Neural cell (in vitro differentiated cells): ENCODE results near the gene CACNA1F.

Experiments
- CTCF ChIP-seq: fragments of 450-650 bp; IDR thresholded peaks from 2 replicates; pipeline ENCODE4 v1.5.1; 2014; ENCODE audit warnings: antibody characterized with exemption, mild to moderate bottlenecking, moderate library complexity; ENCODE audit not compliant: poor library complexity, severe bottlenecking
- EZH2 ChIP-seq: fragments of 200-600, 300-800 bp; shearing (Covaris generic), sonication (generic); IDR thresholded peaks from 2 replicates; pipeline ENCODE4 v1.6.1; 2014; ENCODE audit warnings: antibody characterized with exemption, low read length, borderline replicate concordance, mild to moderate bottlenecking; ENCODE audit not compliant: insufficient read depth, poor library complexity, severe bottlenecking
- POLR2AphosphoS5 ChIP-seq: IDR thresholded peaks from 2 replicates; pipeline ENCODE4 v1.6.1; 2012
- RAD21 ChIP-seq: fragments of 450-650 bp; conservative IDR thresholded peaks from 2 replicates; pipeline ENCODE4 v1.6.1; 2014; ENCODE audit warnings: antibody characterized with exemption, mild to moderate bottlenecking, moderate library complexity
- REST ChIP-seq: IDR thresholded peaks from 2 replicates; pipeline ENCODE4 v1.6.1; 2012; ENCODE audit warnings: borderline replicate concordance
- TAF1 ChIP-seq: IDR thresholded peaks from 2 replicates; pipeline ENCODE4 v1.6.1; 2012; ENCODE audit warnings: low read depth

GRCh38 chrX:49258749-49259124 lies 25.6 kb upstream of the CACNA1F start:
- TF ChIP-seq CTCF (no peak), RAD21 (no peak), EZH2 (no peak), TAF1 (no peak), POLR2AphosphoS5 (no peak), REST (no peak)
